HG03064 (cell line): ENCODE measurements around the gene UPF2.

ENCODE experiments used
- ATAC-seq: cut with Tn5 transposase; IDR thresholded peaks from one replicate; pipeline ENCODE4 v1.9.1; 2021; ENCODE audit warnings: low read depth; ENCODE audit not compliant: unreplicated experiment

The UPF2 gene

GRCh38 chr10:11962176-11962575 is 80.4 kb downstream of the UPF2 start:
- no peak for ATAC-seq

GRCh38 chr10:11961771-11962170 is 80.8 kb downstream of the UPF2 start:
- ATAC-seq: no peak

GRCh38 chr10:11959966-11960365 is 82.6 kb downstream of the UPF2 start:
- no peak for ATAC-seq

GRCh38 chr10:11958956-11959355 is 83.7 kb downstream of the UPF2 start:
- ATAC-seq: no peak

GRCh38 chr10:11951695-11952094 is 90.9 kb downstream of the UPF2 start:
- ATAC-seq: no peak

- ATAC-seq: no peak
Observed at GRCh38 chr10:11950325-11951018, 92.1 kb downstream of the UPF2 start.

GRCh38 chr10:11949152-11949551 is 93.5 kb downstream of the UPF2 start:
- ATAC-seq: no peak

GRCh38 chr10:11946652-11947051 is 96.0 kb downstream of the UPF2 start:
- no peak for ATAC-seq

GRCh38 chr10:11936389-11937152 is 106.0 kb downstream of the UPF2 start:
- ATAC-seq: no peak

GRCh38 chr10:11934262-11934661 is 108.3 kb downstream of the UPF2 start:
- no peak for ATAC-seq

GRCh38 chr10:11933577-11934223 is 108.9 kb downstream of the UPF2 start:
- no peak for ATAC-seq

- no peak for ATAC-seq
Observed at GRCh38 chr10:11931038-11931437, 111.6 kb downstream of the UPF2 start.

- ATAC-seq: no peak
Observed at GRCh38 chr10:11930312-11930978, 112.2 kb downstream of the UPF2 start.

- ATAC-seq: no peak
Observed at GRCh38 chr10:11927746-11928145, 114.9 kb downstream of the UPF2 start.

GRCh38 chr10:11921800-11922392 is 120.7 kb downstream of the UPF2 start:
- no peak for ATAC-seq

- ATAC-seq: no peak
Observed at GRCh38 chr10:11919271-11919670, 123.3 kb downstream of the UPF2 start.

- ATAC-seq: no peak
Observed at GRCh38 chr10:11918384-11918783, 124.2 kb downstream of the UPF2 start.

- ATAC-seq: no peak
Observed at GRCh38 chr10:11913079-11913641, 129.4 kb downstream of the UPF2 start.

- no peak for ATAC-seq
Observed at GRCh38 chr10:11910102-11910501, 132.5 kb downstream of the UPF2 start.

GRCh38 chr10:11909618-11910017 is 133.0 kb downstream of the UPF2 start:
- ATAC-seq: no peak
